ENCODE results near the gene FBXL3.

Gene FBXL3

DNA sequence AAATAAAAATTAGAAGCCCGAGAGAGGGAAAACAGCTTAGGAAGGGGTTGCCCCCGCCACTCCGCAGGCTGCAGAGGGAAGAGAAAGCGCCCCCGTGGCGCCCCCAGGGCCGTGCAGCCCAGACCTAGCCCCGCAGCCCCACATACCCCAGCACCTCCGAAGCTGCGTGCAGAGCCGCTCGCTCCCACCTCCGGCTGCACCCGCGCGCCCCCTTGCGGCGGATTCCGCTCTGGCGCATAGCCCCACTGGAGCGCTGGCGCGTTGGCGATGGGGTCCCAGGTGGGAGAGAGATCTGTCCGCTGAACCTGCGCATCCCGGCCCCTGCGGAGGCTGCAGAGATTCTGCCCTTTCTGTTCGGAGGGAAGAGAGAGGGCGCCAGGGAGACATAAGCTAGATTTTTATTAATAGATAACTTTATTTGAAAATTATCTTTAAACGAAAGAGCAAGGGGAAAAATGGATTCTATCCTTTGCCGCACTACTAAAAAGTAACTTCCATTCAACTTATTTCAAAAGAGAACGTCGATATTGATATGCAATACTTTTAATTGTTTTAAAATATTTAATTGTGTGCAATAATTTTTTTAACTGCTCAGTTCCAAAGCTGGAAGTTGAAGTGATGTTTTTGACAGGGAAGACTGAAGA lies 46.8 kb downstream of the FBXL3 start:
- peak; percentile 85 for DNase-seq

GRCh38 chr13:76976929-76977328 lies 50.0 kb downstream of the FBXL3 start:
- DNase-seq = no peak

DNA sequence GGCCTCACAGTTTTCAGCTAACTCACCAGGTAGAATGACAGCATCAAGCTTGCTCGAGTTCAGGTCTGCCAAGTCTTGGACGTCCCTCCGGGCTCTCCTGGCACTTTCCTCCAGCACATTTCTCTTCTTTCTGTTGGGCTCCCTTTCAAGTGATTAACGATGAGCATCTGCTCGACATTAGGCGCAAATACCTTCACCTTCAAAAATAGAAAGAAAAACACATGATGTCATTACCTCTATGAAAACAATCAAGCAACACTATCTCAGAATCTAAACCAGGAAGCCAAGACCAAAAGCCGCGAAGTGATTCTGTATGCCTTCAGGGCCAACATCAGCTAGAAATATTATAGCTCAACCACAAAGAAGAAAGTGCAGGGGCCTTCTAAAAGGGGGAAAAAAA lies 50.5 kb downstream of the FBXL3 start:
- no peak for DNase-seq

GRCh38 chr13:76975863-76976262 lies 51.1 kb downstream of the FBXL3 start:
- no peak for DNase-seq

DNA sequence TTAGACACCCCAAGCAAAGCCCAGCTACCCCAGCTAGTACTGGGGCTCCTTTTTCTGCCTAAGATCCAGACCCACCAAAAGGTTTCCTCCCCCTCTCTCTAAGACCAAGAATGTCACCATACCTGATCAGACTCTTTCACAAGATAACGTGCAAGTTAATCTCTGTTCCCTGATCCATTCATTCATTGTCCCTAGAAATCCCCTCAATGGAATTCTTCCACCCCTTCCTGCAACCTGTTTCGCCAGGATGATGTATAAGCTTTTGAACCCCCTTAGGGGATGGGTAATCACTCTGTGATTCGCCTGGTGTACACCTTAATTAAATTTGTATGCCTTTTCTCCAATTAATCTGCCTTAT lies 52.4 kb downstream of the FBXL3 start:
- no peak for DNase-seq

DNA sequence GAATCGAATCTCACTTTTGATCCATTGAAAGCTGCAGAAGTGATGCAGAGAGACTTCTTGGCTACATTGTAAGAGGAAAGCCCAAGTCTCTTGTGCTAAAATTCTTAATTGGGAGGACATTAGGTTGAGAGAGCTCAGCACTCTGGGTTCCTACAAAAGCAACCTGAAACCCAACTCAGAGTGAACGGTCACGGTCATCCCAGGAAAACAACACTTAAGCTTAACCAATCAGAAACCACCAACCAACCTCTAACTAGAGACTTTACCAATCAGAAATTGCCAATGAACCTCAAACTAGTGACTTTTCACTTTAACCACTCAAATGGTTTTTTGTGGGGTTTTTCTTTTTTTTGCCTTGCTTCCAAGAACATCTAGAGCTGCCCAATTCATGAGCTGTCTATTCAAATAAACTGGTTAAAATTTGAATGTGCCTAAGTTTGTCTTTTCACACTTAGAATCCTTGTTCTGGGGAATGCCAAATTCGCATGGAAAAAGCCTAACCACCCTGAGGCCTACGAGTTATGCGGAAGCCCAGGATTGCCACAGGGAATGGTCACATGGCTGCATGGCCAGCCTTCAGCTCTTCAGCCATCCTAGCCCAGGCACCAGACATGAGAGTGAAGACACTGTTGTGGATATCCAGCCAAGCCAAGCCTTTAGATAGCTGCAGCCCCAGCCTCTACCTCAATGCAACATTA lies 52.9 kb downstream of the FBXL3 start:
- no peak for DNase-seq

DNA sequence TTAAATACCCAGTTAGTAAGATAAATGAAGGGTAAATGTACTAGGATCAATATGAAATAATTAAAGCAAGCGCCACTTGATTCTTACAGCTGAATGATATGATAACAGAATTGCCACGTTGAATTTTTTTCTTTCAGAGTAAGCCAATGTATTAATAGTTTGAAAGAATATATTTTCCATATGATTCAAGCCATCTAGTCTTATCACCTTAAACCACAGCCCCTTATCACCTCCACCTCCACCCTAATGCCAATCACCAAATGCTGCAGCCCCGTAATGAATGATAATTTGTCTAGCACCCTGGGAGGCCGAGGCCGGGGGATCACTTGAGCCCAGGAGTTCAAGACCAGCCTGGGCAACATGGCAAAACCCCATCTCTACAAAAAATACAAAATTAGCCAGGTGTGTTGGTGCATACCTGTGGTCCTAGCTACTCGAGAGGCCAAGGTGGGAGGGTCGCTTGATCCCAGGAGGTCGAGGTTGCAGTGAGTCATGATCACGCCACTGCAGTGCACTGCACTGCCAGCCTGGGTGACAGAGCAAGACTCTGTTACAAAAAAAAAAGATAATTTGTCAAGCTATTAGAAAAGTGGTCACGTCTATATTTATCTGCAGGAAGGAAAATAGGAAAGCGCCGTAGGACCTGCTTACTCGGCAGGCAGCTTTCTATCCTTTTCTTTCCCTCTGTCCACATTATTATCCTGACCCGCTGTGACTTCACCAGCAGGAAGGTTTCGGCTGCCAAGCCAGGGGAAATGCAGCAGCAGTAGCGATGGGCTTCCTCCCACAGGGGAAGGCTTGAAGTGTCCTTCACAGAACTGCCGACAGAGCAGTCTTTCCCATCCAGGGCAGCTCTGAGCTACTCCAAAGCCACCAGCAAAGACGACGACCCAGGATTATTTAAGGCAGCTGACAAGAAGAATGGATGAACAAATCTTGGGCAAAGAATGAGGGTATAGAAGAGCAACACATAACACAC lies 54.8 kb downstream of the FBXL3 start:
- DNase-seq = peak; percentile 34

DNA sequence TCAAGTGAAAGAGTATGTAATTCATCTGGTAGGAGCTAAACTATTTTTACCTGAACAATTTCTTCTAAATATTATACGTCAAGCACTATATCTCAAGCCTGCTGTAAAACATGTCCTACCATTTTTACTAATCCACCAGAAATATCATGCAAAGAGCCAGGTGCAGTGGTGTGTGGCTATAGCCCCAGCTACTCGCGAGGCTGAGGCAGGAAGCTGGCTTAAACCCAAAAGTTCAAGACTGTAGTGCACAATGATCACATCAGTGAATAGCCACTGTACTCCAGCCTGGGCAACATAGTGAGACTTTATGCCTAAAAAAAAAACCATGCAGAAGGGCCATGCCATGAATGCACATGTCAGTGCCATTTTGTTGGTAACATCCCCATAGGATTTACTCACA lies 55.7 kb downstream of the FBXL3 start:
- no peak for DNase-seq

- no peak for DNase-seq
Measured at GRCh38 chr13:76969488-76970365, 57.2 kb downstream of the FBXL3 start.

GRCh38 chr13:76968041-76968440 lies 58.9 kb downstream of the FBXL3 start:
- DNase-seq = no peak

DNA sequence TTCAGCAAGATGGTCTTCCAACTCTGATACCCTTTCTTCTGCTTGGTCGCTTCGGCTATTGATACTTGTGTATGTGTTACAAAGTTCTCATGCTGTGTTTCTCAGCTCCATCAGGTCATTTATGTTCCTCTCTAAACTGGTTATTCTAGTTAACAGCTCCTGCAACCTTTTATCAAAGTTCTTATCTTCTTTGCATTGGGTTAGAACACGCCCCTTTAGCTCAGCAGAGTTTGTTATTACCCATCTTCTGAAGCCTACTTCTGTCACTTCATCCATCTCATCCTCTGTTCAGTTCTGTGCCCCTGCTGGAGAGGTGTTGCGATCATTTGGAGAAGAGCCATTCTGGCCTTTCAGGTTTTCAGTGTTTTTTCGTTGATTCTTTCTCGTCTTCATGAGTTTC lies 59.9 kb downstream of the FBXL3 start:
- no peak for DNase-seq

DNA sequence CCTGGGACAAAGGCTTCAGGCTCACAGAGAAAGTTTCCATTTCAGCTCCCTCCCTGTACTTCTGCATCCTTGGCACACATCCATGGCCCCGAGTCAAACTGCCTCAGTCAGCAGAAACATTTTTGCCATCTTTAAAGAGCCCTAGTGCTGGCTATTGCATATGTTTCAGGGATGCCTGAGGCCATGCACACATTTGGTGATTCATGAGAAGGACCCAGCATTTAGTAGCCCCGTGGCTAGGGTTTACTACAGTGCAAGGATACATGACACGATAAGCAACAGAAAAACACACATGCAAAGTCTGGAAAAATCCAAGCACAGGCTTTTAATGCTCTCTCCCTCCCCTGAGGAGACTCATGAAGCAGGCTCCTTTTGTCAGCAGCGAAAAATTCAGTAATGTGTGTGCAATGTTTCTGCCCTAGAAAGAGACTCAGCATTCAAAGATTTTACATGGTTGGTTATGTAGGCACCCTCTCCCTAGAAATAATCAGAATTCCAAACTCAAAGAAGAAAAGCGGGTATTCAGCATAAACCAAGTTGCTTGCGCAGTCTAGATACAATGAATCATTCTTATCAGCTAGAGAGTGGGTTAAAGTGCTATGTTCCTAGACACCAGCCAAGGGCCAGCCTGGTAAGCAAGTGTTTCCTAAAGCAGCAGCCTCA lies 61.1 kb downstream of the FBXL3 start:
- DNase-seq = no peak

DNA sequence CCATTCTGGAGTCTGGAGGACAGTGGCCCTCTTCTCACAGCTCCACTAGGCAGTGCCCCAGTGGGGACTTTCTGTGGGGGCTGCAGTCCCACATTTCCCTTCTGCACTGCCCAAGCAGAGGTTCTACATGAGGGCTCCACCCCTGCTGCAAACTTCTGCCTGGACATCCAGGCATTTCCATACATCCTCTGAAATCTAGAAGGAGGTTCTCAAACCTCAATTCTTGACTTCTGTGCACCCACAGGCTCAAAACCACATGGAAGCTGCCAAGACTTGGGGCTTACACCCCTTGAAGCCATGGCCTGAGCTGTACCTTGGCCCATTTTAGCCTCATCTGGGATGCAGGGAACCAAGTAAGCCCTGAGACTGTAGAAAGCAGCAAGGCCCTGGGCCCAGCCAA lies 67.2 kb downstream of the FBXL3 start:
- peak; percentile 41 for DNase-seq

GRCh38 chr13:76958841-76959432 lies 68.0 kb downstream of the FBXL3 start:
- DNase-seq = peak; percentile 66

- no peak for DNase-seq
Measured at GRCh38 chr13:76955661-76956060, 71.3 kb downstream of the FBXL3 start.

All from suppressor macrophage treated with lipopolysaccharide for 4 hours (primary cell).